KMS-11 (cell line): Measurements from ENCODE around the gene GRIK3.

Source experiments
- H2AFZ ChIP-seq: fragments of 200-600 bp; sonication (generic); 2 replicates; pipeline ENCODE4 v1.6.1; 2016; ENCODE audit warnings: antibody characterized with exemption, mixed run types, low read depth
- H3K27ac ChIP-seq: fragments of 200-600 bp; sonication (generic); 2 replicates; pipeline ENCODE4 v1.6.1; 2016; ENCODE audit warnings: mild to moderate bottlenecking, mixed run types
- H3K27me3 ChIP-seq: fragments of 200-600 bp; sonication (generic); 2 replicates; pipeline ENCODE4 v1.6.1; 2017; ENCODE audit warnings: mild to moderate bottlenecking, low read depth, mixed run types, moderate library complexity; ENCODE audit not compliant: insufficient read depth
- H3K36me3 ChIP-seq: fragments of 200-600 bp; sonication (generic); 2 replicates; pipeline ENCODE4 v1.6.1; 2017; ENCODE audit warnings: mild to moderate bottlenecking, mixed run types; ENCODE audit not compliant: insufficient read depth
- H3K4me1 ChIP-seq: fragments of 200-600 bp; sonication (generic); 2 replicates; pipeline ENCODE4 v1.6.1; 2016; ENCODE audit warnings: mild to moderate bottlenecking, low read depth, mixed run types; ENCODE audit not compliant: poor library complexity, severe bottlenecking
- H3K4me2 ChIP-seq: fragments of 200-600 bp; sonication (generic); 2 replicates; pipeline ENCODE4 v1.7.0; 2016; ENCODE audit warnings: mild to moderate bottlenecking, mixed run types
- H3K4me3 ChIP-seq: fragments of 200-600 bp; sonication (generic); IDR thresholded peaks from 2 replicates; pipeline ENCODE4 v1.6.1; 2017; ENCODE audit warnings: low read depth, low read length, mixed read lengths; ENCODE audit not compliant: insufficient read depth
- H3K79me2 ChIP-seq: fragments of 200-600 bp; sonication (generic); 2 replicates; pipeline ENCODE4 v1.6.1; 2016; ENCODE audit warnings: low read depth, mixed run types; ENCODE audit not compliant: insufficient read depth
- H3K9ac ChIP-seq: fragments of 200-600 bp; sonication (generic); 2 replicates; pipeline ENCODE4 v1.6.1; 2016; ENCODE audit warnings: mild to moderate bottlenecking, mixed run types
- H4K20me1 ChIP-seq: fragments of 200-600 bp; sonication (generic); 2 replicates; pipeline ENCODE4 v1.6.1; 2016; ENCODE audit warnings: mild to moderate bottlenecking, mixed run types; ENCODE audit not compliant: insufficient read depth
- CTCF ChIP-seq: fragments of 200-600 bp; sonication (generic); conservative IDR thresholded peaks from 2 replicates; pipeline ENCODE4 v1.6.1; 2017; ENCODE audit warnings: low read depth, mild to moderate bottlenecking, antibody characterized with exemption, low read length, moderate library complexity, mixed read lengths

Gene GRIK3

GRCh38 chr1:37071829-37072228, 37.5 kb upstream of the GRIK3 start:
- Histone ChIP-seq H4K20me1 (no peaks in the 10 kb centered on the region), H2AFZ (no peak overlapping the region), H3K4me1 (no peaks in the 10 kb centered on the region), H3K27ac (no peak overlapping the region), H3K9ac (no peak overlapping the region), H3K4me3 (no peak overlapping the region), H3K79me2 (no peaks in the 10 kb centered on the region), H3K36me3 (no peaks in the 10 kb centered on the region), H3K4me2 (no peak overlapping the region), H3K27me3 (peaks cover 36% of the 10 kb centered on the region)
- no peak for TF ChIP-seq CTCF

- no peaks in the 10 kb centered on the region for H3K79me2 ChIP-seq
- H3K27me3 ChIP-seq: peaks cover 21% of the 10 kb centered on the region
- no peak overlapping the region for H3K4me3 ChIP-seq
- H3K9ac ChIP-seq: no peak overlapping the region
- no peaks in the 10 kb centered on the region for H3K4me1 ChIP-seq
- no peak for TF ChIP-seq CTCF
- no peaks in the 10 kb centered on the region for H4K20me1 ChIP-seq
- no peaks in the 10 kb centered on the region for H3K36me3 ChIP-seq
- no peak overlapping the region for H3K27ac ChIP-seq
- no peak overlapping the region for H2AFZ ChIP-seq
- no peak overlapping the region for H3K4me2 ChIP-seq
These were observed 35.8 kb upstream of the GRIK3 start for GRCh38 chr1:37070126-37070525.

GRCh38 chr1:37069406-37069805, 35.1 kb upstream of the GRIK3 start:
- Histone ChIP-seq H3K4me2 (no peak overlapping the region), H3K27me3 (peaks cover 21% of the 10 kb centered on the region), H3K4me3 (no peak overlapping the region), H3K79me2 (no peaks in the 10 kb centered on the region), H3K4me1 (no peaks in the 10 kb centered on the region), H4K20me1 (no peaks in the 10 kb centered on the region), H2AFZ (no peak overlapping the region), H3K36me3 (no peaks in the 10 kb centered on the region), H3K9ac (no peak overlapping the region), H3K27ac (no peak overlapping the region)
- TF ChIP-seq CTCF: no peak

- no peaks in the 10 kb centered on the region for H4K20me1 ChIP-seq
- H3K27me3 ChIP-seq: peaks cover 21% of the 10 kb centered on the region
- no peaks in the 10 kb centered on the region for H3K4me1 ChIP-seq
- H3K36me3 ChIP-seq: no peaks in the 10 kb centered on the region
- H3K79me2 ChIP-seq: no peaks in the 10 kb centered on the region
- H3K4me3 ChIP-seq: no peak overlapping the region
- no peak overlapping the region for H2AFZ ChIP-seq
- no peak overlapping the region for H3K27ac ChIP-seq
- H3K4me2 ChIP-seq: no peak overlapping the region
- TF ChIP-seq CTCF: no peak
- H3K9ac ChIP-seq: no peak overlapping the region
These were observed 34.6 kb upstream of the GRIK3 start for GRCh38 chr1:37068897-37069296.
